Neural cell (in vitro differentiated cells): ENCODE data around the gene CDH3.

Experiments
- EZH2 ChIP-seq: fragments of 200-600, 300-800 bp; shearing (Covaris generic), sonication (generic); IDR thresholded peaks from 2 replicates; pipeline ENCODE4 v1.6.1; 2014; ENCODE audit warnings: antibody characterized with exemption, low read length, borderline replicate concordance, mild to moderate bottlenecking; ENCODE audit not compliant: insufficient read depth, poor library complexity, severe bottlenecking
- REST ChIP-seq: IDR thresholded peaks from 2 replicates; pipeline ENCODE4 v1.6.1; 2012; ENCODE audit warnings: borderline replicate concordance
- TAF1 ChIP-seq: IDR thresholded peaks from 2 replicates; pipeline ENCODE4 v1.6.1; 2012; ENCODE audit warnings: low read depth
- TF ChIP-seq, protein P1 (sequence below): fragments of 450-650 bp; IDR thresholded peaks from 2 replicates; pipeline ENCODE4 v1.5.1; 2014; ENCODE audit warnings: antibody characterized with exemption, mild to moderate bottlenecking, moderate library complexity; ENCODE audit not compliant: poor library complexity, severe bottlenecking

DNA sequence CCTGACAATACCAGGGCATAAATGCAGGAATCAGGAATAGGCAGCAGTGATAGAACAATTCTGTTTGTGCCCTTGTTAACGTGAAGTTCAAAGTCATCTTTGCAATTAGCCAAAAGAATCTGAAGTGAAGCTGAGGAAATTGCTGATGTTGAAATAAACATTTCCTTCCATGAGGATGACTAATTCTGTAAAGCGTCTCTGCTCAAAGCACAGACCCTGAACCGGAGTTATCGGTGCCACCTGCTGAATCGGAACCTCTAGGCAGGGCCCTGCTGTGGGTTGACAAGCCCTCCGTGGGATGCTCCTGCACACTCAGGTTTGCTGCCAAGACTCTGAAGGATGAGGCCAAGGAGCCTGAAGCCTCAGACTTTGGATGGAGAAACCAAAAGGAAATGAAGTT, 55.0 kb downstream of the CDH3 start:
- TF ChIP-seq EZH2: no peak
- TF ChIP-seq REST: no peak
- TF ChIP-seq, protein P1, sequence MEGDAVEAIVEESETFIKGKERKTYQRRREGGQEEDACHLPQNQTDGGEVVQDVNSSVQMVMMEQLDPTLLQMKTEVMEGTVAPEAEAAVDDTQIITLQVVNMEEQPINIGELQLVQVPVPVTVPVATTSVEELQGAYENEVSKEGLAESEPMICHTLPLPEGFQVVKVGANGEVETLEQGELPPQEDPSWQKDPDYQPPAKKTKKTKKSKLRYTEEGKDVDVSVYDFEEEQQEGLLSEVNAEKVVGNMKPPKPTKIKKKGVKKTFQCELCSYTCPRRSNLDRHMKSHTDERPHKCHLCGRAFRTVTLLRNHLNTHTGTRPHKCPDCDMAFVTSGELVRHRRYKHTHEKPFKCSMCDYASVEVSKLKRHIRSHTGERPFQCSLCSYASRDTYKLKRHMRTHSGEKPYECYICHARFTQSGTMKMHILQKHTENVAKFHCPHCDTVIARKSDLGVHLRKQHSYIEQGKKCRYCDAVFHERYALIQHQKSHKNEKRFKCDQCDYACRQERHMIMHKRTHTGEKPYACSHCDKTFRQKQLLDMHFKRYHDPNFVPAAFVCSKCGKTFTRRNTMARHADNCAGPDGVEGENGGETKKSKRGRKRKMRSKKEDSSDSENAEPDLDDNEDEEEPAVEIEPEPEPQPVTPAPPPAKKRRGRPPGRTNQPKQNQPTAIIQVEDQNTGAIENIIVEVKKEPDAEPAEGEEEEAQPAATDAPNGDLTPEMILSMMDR: no peak
- TF ChIP-seq TAF1: no peak
